Ishikawa (cell line): ENCODE measurements around the gene ARL4A.

Experiments used
- CEBPB ChIP-seq: IDR thresholded peaks from 2 replicates; pipeline ENCODE4 v1.6.1; 2012
- CREB1 ChIP-seq: IDR thresholded peaks from 2 replicates; pipeline ENCODE4 v1.6.1; 2012; ENCODE audit warnings: low read depth
- EP300 ChIP-seq: IDR thresholded peaks from 2 replicates; pipeline ENCODE4 v1.6.1; 2012; ENCODE audit warnings: borderline replicate concordance
- MAX ChIP-seq: IDR thresholded peaks from 2 replicates; pipeline ENCODE4 v1.6.1; 2012
- RAD21 ChIP-seq: IDR thresholded peaks from 2 replicates; pipeline ENCODE4 v1.6.1; 2012; ENCODE audit warnings: low read depth
- TAF1 ChIP-seq: IDR thresholded peaks from 2 replicates; pipeline ENCODE4 v1.6.1; 2012; ENCODE audit warnings: low read depth, mild to moderate bottlenecking
- TCF12 ChIP-seq: IDR thresholded peaks from 2 replicates; pipeline ENCODE4 v1.6.1; 2012; ENCODE audit warnings: low read depth
- USF1 ChIP-seq: IDR thresholded peaks from 2 replicates; pipeline ENCODE4 v1.6.1; 2012
- YY1 ChIP-seq: IDR thresholded peaks from 2 replicates; pipeline ENCODE4 v1.6.1; 2012; ENCODE audit warnings: low read depth
- ZBTB7A ChIP-seq: IDR thresholded peaks from 2 replicates; pipeline ENCODE4 v1.6.1; 2012; ENCODE audit warnings: low read depth

- no peak for TF ChIP-seq YY1
- TF ChIP-seq MAX = no peak
- TF ChIP-seq TAF1 = no peak
- no peak for TF ChIP-seq EP300
- no peak for TF ChIP-seq USF1
- TF ChIP-seq ZBTB7A = no peak
- TF ChIP-seq RAD21 = no peak
- no peak for TF ChIP-seq CEBPB
- no peak for TF ChIP-seq CREB1
- TF ChIP-seq TCF12 = no peak
These were observed 49.9 kb downstream of the ARL4A start for GRCh38 chr7:12737373-12737772.
